K562 (cell line): ENCODE measurements around the gene NPDC1. TPM values are rescaled to one million over a fixed set of nuclear protein-coding genes. Genes with fewer than 3 reads are reported as not detected.

ENCODE experiments used
- CEBPG ChIP-seq, 3 experiments: fragments of 200-800 bp in 1 of 3; sonication (Bioruptor generic) in 1 of 3; sonication (generic) in 1 of 3; formaldehyde crosslinking in 1 of 3; IDR thresholded peaks in 2 of 3; conservative IDR thresholded peaks in 1 of 3; 2 replicates each; pipeline versions ENCODE4 v1.6.1 to v1.8.0; 2016 to 2022; ENCODE audit warnings: missing compliant biosample characterization in 2 of 3, missing genetic modification characterization in 2 of 3, mild to moderate bottlenecking in 1 of 3, missing genetic modification reagents in 1 of 3
- CREB1 ChIP-seq, 2 experiments: sonication (generic) in 1 of 2; formaldehyde crosslinking in 1 of 2; IDR thresholded peaks; 2 replicates each; pipeline versions ENCODE4 v1.6.1 to v1.8.0; 2012 to 2022; ENCODE audit warnings: inconsistent platforms in 1 of 2, mild to moderate bottlenecking in 1 of 2, missing genetic modification reagents in 1 of 2, moderate library complexity in 1 of 2
- CREM ChIP-seq: IDR thresholded peaks from 2 replicates; pipeline ENCODE4 v1.6.1; 2014; ENCODE audit warnings: antibody characterized with exemption, low read depth
- NR4A1 ChIP-seq, 2 experiments: fragments of 250-450 bp in 1 of 2; fragments of 450-650 bp in 1 of 2; sonication (Bioruptor Pico) in 1 of 2; IDR thresholded peaks; 2 replicates each; pipeline versions ENCODE4 v1.4.0 to v1.6.1; 2016 to 2020; ENCODE audit warnings: mild to moderate bottlenecking in 2 of 2, missing compliant biosample characterization in 1 of 2, missing genetic modification characterization in 1 of 2, moderate library complexity in 1 of 2
- RERE ChIP-seq: sonication (generic); formaldehyde crosslinking; IDR thresholded peaks from 2 replicates; pipeline ENCODE4 v1.8.0; 2023; ENCODE audit warnings: missing genetic modification reagents, mild to moderate bottlenecking, borderline replicate concordance
- YY1 ChIP-seq, 3 experiments: IDR thresholded peaks; 2 replicates each; pipeline ENCODE4 v1.6.1; 2011; ENCODE audit warnings: low read length in 2 of 3, mild to moderate bottlenecking in 2 of 3, moderate library complexity in 2 of 3, borderline replicate concordance in 1 of 3, control low read depth in 1 of 3, low read depth in 1 of 3; ENCODE audit not compliant: insufficient read depth in 3 of 3, insufficient replicate concordance in 2 of 3, control insufficient read depth in 1 of 3, insufficient read length in 1 of 3; ENCODE audit errors: extremely low read depth in 1 of 3
- ZNF197 ChIP-seq: fragments of 200-800 bp; sonication (Bioruptor generic); IDR thresholded peaks from 2 replicates; pipeline ENCODE4 v1.6.1; 2016; ENCODE audit warnings: low read depth, missing genetic modification characterization, missing compliant biosample characterization
- ZNF589 ChIP-seq: fragments of 200-800 bp; sonication (Bioruptor generic); IDR thresholded peaks from 2 replicates; pipeline ENCODE4 v1.6.1; 2016; ENCODE audit warnings: low read depth, missing genetic modification characterization, missing compliant biosample characterization
- ZNF592 ChIP-seq: fragments of 450-650 bp; IDR thresholded peaks from 2 replicates; pipeline ENCODE4 v1.6.1; 2017; ENCODE audit warnings: antibody characterized with exemption, mild to moderate bottlenecking
- ZNF740 ChIP-seq, 3 experiments: fragments of 200-800 bp in 1 of 3; sonication (Bioruptor generic) in 1 of 3; sonication (generic) in 1 of 3; formaldehyde crosslinking in 1 of 3; IDR thresholded peaks; 2 replicates each; pipeline versions ENCODE4 v1.6.1 to v1.8.0; 2016 to 2022; ENCODE audit warnings: mild to moderate bottlenecking in 2 of 3, missing compliant biosample characterization in 2 of 3, missing genetic modification characterization in 2 of 3, missing genetic modification reagents in 1 of 3
- polyA plus RNA-seq, 8 experiments: library from polyadenylated mRNA; depleted of rRNA in 4 of 8; stranded (reverse) in 5 of 8; unstranded in 3 of 8; fragments of >200 nt; fragmentation: Nextera tagmentation in 2 of 8; fragmentation: Illumina TruSeq in 1 of 8; extraction: Ambion mirVana in 2 of 8; extraction: Trizol in 1 of 8; gene quantifications; 2 replicates each; pipeline versions ENCODE4 v1.2.1 to v1.2.3, GENCODE V29; 2011 to 2014; ENCODE audit warnings: inconsistent platforms in 1 of 8, missing spikeins in 1 of 8
- total RNA-seq, 7 experiments: library from RNA; depleted of rRNA in 6 of 7; stranded (reverse); fragments of >200 nt in 6 of 7; fragmentation: Illumina TruSeq in 2 of 7; extraction: Trizol in 2 of 7; gene quantifications; 2 replicates each; pipeline versions ENCODE4 v1.2.1 to v1.2.3, GENCODE V29; 2011 to 2021; ENCODE audit warnings: low replicate concordance in 1 of 7

NPDC1 gene
- total and polyA plus RNA-seq, 9 of the 15 experiments (the other 6 are each of a cell fraction or from before 2014, with no cell fraction given), result 0.06 to 2.1 (median 0.53) TPM; not detected in 3

GRCh38 chr9:137075275-137075775 lies 29.3 kb upstream of the NPDC1 start (continued):
- peak; percentile 53; the same call in 1 of the 2 replicates for TF ChIP-seq CREM
- no peak for TF ChIP-seq CREB1 (IDR thresholded peaks at IDR 0.05)
- 0 out of 2 replicates have a peak, but pooled peaks have one; percentile 12 for TF ChIP-seq CREB1 (CRISPR knock-in tag; IDR thresholded peaks at IDR 0.05)
- peak; percentile 5; the same call in 1 of the 2 replicates for TF ChIP-seq ZNF592
- TF ChIP-seq NR4A1 (CRISPR knock-in tag; IDR thresholded peaks at IDR 0.05), result no peak
- TF ChIP-seq NR4A1 (tag; IDR thresholded peaks at IDR 0.05), result peak; percentile 66; the same call in 1 of the 2 replicates
- peak; percentile 79; the same call in 1 of the 2 replicates for TF ChIP-seq ZNF197 (CRISPR knock-in tag)
- peak; percentile 68; the same call in 1 of the 2 replicates for TF ChIP-seq CEBPG (CRISPR knock-in tag; IDR thresholded peaks at IDR 0.05)
- peak; percentile 67 to 83 for TF ChIP-seq CEBPG (tag; conservative IDR thresholded peaks at IDR 0.05 in 1 of 2, IDR thresholded peaks at IDR 0.05 in 1 of 2)
- TF ChIP-seq ZNF589 (CRISPR knock-in tag), result peak; percentile 16
- TF ChIP-seq YY1 (IDR thresholded peaks at IDR 0.05; ENCODE audit: borderline replicate concordance in 1 of 3, control insufficient read depth in 1 of 3, extremely low read depth in 1 of 3, insufficient read depth in 3 of 3, insufficient read length in 1 of 3, insufficient replicate concordance in 2 of 3, low read depth in 1 of 3, low read length in 2 of 3), result peak in 2 of 3 experiments; percentile 57 to 80
- no peak for TF ChIP-seq RERE (CRISPR knock-in tag)
- TF ChIP-seq ZNF740 (CRISPR knock-in tag; IDR thresholded peaks at IDR 0.05), result no peak
- TF ChIP-seq ZNF740 (tag; IDR thresholded peaks at IDR 0.05), result peak in 1 of 2 experiments; percentile 15; a peak in 2 of 4 replicates
